Epithelial cell of proximal tubule (primary cell): ENCODE results near the gene ZNF280D. TPM values are rescaled to one million over a fixed set of nuclear protein-coding genes. Genes with fewer than 3 reads are reported as not detected.
A peak's percentile ranks its signal among the peaks of the same experiment; 100 is the strongest.

Source experiments
- DNase-seq: peaks from one replicate; pipeline ENCODE4 v3.0.0-alpha.2; 2011; ENCODE audit warnings: low read depth
- H3K4me3 ChIP-seq: 2 replicates; pipeline ENCODE4 v1.5.1; 2011; ENCODE audit warnings: low read depth, mild to moderate bottlenecking, low read length
- CTCF ChIP-seq: conservative IDR thresholded peaks from 2 replicates; pipeline ENCODE4 v1.5.1; 2012; ENCODE audit warnings: low read depth, mild to moderate bottlenecking, low read length
- total RNA-seq: library from RNA; depleted of rRNA; stranded (reverse); fragments of >200 nt; gene quantifications from 2 replicates; pipeline ENCODE4 v1.2.3, GENCODE V29; 2015

The ZNF280D gene
- total RNA-seq, 1 donor from 2014 or later, result 8.0 TPM

- no peak overlapping the region for H3K4me3 ChIP-seq
- TF ChIP-seq CTCF, result no peak
- DNase-seq, result no peak
Measured at GRCh38 chr15:56736308-56736707, 3.0 kb upstream of the ZNF280D start.

- no peak for TF ChIP-seq CTCF
- no peak for DNase-seq
- no peak overlapping the region for H3K4me3 ChIP-seq
Measured at GRCh38 chr15:56735589-56735988, 2.3 kb upstream of the ZNF280D start.

- no peak for DNase-seq
- peak overlapping the region; percentile 70 for H3K4me3 ChIP-seq
- TF ChIP-seq CTCF, result no peak
Measured at GRCh38 chr15:56734013-56734635, 815 bp upstream of the ZNF280D start.

- peak overlapping the region; percentile 70 for H3K4me3 ChIP-seq
- no peak for TF ChIP-seq CTCF
- DNase-seq, result no peak
Measured at GRCh38 chr15:56732886-56733135, 498 bp downstream of the ZNF280D start.

- DNase-seq, result peak; percentile 23
- peak overlapping the region; percentile 70 for H3K4me3 ChIP-seq
- no peak for TF ChIP-seq CTCF
Measured at GRCh38 chr15:56732135-56732885, 999 bp downstream of the ZNF280D start.

GRCh38 chr15:56731548-56731947, 1.8 kb downstream of the ZNF280D start:
- peak overlapping the region; percentile 70 for H3K4me3 ChIP-seq
- TF ChIP-seq CTCF, result no peak
- no peak for DNase-seq

- no peak overlapping the region for H3K4me3 ChIP-seq
- no peak for TF ChIP-seq CTCF
- no peak for DNase-seq
Measured at GRCh38 chr15:56729561-56729960, 3.7 kb downstream of the ZNF280D start.
